GM19238 (cell line): ENCODE data around the gene CFAP221.

ENCODE experiments used
- DNase-seq: peaks from one replicate; pipeline ENCODE4 v3.0.0; 2011; ENCODE audit warnings: low spot score; ENCODE audit not compliant: insufficient read length

The CFAP221 gene

DNA sequence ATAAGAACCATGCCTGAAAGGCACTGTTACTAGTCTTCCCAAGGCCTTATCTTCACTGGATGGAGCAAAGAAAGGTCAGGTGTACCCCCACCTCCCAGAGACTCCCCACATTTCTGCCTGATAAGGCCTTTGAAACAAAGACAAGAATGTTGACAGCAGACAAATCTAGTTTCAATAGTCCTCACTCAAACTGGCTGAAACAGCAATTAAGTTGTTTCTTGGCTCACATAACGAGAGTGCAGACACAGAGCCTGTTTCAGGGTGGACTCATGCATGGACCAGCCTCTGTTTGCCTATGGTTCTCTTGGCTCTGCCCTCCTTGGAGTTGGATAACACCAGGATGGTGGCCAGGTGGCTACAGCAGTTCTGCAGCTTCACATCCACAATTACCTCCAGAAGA lies 7.5 kb upstream of the CFAP221 start:
- no peak for DNase-seq

DNA sequence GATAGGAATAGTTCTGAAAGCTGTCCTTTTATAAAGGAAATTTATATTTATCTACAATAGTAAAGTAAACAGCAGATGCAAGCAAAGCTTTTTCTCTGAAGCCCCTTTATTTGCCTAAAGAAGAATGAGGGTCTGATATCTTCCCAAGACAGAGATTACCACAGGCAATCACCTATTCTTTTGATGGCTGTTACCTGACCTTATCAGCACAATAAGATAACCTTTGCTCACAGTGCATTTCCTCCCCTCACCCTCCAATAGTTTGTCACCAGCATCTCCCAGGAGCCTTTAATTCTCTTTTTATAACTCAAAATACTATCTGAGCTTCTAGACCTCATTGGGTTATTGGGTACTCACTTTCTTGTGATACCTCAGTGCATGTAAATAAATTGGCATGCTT lies 6.5 kb upstream of the CFAP221 start:
- no peak for DNase-seq

DNA sequence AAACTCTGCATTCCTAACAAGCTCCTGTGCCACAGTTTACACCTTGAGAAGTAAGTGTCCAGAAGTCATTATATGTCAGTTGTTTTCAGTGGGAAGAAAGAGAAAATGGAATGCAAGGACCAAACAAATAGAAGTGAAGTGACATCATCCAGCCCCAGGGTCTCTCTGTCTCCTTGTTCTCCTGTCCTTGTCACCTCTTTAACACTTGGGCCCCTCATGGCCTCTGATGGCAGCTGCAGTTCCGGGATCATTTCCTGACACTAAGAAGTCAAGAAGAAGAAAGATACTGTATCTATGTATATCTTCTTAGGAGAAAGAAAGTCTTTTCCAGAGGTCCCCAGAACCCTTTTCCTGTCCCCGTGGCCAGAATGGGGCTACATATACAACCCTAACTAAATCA lies 2.8 kb upstream of the CFAP221 start:
- no peak for DNase-seq

DNA sequence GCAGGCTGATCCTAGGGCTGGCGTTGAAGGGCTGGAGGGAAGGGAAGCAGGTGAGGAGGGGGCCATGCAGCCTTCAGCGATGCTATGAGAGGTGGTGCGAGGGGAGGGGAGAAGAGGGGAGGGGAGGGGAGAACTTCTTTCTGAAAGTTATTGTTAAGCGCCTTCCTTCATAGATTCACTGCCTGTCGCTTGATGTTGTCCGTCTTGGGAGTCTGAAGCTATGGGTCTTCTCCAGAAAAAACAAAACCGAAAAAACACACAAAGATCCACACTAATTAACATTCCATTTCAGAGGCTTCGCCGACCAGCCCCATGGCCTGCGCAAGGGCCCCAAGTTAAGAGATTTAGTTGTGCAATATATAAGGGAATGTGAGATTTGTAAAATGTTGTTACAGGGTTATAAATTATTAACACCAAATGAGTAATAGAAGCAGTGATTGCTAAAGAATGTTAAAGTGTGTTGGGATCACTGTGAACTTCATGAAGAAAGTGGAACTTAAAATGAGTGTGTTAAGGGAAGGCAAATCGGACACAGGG lies 758 bp downstream of the CFAP221 start:
- no peak for DNase-seq

DNA sequence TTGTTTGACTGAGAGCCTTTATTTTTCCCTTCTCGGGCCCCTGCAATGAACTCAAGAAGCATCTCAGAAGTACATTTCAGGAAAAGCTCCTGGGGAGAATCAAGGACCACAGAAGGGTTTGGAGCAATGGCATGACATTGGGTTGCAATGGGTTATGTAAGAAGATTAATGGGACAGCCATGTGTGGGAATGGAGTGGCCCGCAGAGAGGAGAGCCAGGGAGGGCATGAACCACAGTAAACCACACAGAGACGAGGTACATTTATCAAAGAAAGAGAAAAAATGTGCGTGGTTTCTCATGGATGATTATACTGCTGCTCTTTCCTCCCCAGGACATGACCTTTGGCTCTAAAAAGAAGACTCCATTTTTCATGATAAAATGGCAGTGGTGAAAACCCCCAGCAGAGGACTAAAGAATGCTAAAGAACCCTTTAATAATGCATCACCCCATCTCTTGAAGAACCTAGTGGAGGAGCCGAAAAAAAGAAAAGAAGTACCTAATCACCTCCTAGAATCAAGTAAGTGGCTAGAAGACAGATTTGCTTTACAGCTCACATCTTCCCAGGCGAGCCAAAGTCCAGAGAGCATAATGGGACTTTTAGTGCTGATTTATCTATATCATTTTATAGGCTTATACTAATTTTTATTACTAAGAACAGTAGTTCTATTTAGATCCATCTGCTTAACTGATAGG lies 1.7 kb downstream of the CFAP221 start:
- DNase-seq = no peak

DNA sequence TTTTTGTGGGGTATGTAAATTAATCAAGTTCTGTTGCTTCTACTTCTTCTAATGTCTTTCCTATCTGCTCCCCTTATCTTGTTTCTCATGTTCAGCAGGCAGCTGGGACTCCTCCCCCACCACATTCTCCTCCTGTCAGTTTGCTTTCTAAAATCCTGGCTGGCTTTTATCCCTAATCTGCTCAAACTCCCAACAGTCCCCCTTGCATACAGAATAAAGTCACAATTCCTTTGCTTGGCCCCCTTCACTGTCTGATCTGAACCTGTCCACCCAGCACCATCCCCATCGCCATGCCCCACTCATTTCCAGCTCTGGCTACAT lies 2.2 kb downstream of the CFAP221 start:
- DNase-seq = no peak

DNA sequence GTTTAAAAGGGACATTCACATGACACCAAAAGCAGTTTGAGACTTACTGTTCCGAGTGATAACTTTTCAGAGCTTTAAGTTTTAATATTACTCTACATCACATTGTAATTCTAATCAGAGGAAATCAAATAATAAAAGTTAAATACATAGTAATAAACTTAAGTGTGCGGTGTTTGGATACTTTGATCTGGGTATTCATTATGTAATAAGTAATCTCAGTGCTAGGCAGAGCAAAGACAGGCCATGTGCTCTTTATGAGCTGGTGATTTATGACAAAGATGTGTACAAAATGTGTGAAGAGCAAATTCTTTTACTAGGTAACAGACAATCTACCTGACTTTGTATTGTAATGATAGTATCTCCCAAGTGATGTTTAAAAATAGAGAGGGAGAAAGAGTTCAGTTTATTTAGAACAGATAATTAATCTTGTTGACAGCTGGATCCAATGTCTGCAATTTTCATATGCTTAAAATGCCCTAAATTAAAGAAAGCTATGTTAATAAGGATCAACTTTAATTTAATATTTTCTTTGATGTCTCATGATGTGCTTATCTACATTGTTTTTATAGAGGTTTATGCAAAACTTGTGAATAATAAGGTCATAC lies 4.4 kb downstream of the CFAP221 start:
- DNase-seq = no peak

DNA sequence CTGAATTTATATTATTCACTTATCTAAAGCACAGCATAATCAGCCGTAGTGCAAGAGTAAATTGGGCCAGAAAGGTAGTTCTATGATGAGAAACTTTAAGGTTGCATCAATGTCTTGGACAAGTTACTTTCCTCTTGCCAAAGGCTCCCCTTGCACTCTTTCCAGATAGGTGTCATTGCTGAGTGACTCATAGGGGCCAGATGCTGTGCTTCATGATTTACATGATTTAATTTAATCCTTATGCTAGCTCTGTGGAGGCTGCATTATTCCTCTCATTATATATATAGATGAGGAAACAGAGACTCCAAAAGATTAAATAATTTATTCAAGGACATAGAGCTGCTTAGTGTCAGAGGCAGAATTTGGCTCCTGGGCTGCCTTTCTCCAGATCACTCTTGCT lies 5.0 kb downstream of the CFAP221 start:
- no peak for DNase-seq

DNA sequence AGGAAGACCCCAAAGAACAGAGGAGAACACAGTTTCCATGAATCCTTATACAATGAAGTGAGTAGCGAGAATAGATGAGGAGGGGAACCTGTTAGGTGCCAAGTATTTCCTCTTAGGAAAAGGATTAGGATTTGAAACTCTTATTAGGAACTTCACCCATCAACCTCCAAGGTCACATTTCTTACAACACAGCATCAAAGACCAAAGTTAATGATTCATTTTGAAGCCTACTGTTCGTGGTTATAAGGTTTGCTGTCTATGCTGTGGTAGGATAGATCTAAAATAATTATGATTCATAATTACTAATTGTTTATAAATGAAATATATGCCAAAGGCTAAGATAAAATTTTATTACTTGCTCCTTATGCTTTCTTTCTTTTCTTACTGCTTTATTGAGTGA lies 6.1 kb downstream of the CFAP221 start:
- DNase-seq = no peak

DNA sequence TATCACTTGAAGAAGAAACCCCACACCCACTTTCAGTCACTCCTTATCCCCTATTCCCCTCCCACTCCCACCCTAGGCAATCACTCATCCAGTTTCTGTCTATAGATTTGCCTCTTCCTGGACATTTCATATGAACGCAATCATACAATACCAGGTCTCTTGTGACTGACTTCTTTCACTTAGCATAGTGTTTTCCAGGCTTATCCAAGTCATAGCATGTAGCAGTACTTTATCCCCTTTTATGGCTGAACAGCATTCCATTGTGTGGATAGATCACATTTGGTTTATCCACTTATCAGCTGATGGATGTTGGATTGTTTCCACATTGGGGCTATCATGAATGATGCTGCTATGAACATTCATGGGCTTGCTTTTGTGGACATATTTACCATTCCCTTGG lies 6.6 kb downstream of the CFAP221 start:
- no peak for DNase-seq

DNA sequence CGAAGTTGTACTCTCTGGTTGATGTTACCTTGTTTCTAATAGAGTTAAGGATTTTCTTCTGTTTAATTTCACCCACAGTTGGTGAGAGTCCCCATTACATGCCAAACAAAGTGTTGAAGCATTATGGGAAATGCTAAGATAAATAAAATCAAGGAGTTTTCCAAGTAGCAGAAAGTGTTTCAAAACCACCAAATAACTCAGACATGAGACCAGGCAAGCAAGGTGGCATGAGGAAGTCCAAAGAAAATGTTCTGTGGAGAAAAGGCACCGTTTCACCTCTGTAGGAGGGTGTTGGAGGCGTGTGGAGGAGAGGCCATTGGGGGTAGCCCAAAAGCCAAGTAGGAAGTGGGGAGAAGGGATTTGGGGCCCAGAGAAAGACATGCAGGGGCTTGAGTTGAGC lies 8.7 kb downstream of the CFAP221 start:
- DNase-seq = no peak

DNA sequence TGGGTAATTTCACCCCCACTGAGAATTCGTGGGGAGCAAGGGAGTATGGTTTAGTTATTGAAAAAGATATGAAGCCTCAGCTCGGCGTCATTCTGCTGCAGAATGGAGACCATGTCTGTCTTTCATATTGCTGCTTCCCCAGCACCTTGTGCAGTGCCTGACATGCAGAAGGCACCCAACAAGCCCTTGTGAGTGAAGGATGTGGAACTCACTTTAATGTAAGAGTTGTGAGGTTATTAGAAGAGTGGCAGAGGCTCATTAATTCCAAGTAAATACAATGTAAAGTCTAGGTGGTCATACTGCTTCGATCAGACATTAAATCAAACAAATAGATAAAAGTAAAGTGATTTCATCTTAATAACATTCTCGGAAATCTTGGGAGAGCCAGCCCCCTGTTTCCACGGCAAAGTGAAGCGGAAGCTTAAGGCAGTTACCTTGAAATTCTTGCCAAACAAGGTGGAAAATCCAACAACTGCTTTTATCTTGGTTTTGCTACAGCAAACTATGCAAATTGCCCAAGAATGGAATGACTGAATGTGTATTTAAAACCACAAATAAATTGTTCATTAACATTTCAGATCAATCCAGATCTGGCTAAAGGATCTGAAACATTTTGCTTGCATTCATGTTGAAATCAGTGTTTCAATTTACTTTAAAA lies 9.6 kb downstream of the CFAP221 start:
- no peak for DNase-seq

DNA sequence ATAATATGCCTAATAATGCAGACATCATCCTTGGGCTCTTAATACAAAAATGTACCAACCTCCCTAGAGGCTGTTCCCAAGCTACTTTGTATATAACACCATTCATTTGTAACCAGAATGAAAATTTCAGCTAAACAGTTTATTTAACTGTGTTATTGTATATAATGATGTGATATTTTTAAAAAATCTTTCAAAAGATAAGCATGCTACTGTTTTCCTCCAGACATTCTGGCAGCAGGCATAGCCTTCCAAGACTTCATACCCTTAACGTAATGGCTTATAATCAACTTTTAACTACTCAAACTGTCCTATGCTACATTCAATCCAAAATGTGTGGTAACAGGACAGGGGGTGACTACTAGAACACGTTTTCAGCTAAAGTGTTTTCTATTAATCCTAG lies 21.2 kb downstream of the CFAP221 start:
- DNase-seq = no peak

DNA sequence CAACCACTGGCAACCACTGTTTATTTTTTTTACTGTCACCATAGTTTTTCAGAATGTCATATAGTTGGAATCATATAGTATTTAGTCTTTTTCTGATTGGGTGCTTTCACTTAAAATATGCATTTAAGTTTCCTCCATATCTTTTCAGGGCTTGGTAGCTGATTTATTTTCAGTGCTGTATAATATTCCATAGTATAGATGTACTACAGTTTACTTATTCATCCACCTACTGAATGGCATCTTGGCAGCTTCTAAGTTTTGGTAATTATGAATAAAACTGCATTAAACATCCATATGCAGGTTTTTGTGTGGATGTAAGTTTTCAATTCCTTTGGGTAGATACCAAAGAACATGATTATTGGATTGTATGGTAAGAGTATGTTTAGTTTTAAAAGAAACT lies 23.0 kb downstream of the CFAP221 start:
- DNase-seq = no peak

DNA sequence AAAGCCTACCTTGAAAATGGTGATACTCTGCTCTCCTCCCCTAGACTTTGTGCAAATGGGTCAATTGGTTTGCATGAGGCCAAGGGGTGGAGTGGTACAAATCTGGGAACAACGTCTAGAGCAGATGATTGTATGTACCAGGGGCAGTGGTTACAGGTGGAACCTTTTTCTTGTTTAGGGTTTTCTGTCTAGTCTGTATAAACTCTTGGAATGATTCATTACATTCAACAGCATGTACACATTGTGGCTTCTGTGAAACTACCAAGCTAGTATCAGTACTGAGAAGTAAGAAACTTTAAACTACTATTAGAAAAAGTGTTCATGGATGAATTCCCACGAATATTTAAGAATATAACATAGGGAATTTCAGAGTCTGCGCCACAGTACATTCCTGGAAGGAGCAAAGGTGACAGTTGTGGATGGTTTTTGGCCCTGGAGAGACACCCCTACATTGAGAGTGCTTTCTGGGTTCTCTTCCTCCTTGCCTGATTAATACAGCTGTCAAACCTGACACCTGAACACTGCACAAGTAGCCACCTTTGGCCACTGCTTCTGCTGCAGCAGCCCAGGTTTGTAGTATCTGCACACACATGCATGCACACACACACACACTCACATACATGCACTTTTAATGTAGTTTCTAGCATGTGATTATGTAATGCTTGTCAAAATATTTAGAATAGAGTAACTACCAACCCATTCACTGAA lies 30.0 kb downstream of the CFAP221 start:
- DNase-seq = peak; percentile 13

DNA sequence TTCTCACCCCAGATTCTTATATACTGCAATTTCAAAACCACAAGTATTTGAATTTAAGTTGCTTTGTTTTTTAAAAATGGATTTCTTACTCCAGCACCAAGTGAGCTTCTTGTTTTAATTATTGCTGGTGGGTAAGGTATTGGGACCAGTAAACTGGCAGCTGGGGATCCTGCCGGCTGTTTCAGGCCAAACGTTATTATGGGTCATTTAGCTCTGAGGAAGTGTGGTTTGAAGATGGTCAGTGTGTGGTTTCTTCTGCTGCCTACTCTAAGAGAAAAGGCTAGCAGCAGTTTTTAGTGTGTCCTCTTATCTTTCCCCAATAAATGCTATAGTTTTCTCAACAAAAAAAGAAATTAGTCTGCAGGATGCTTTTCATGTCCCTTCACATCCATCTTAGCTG lies 30.6 kb downstream of the CFAP221 start:
- DNase-seq = no peak

DNA sequence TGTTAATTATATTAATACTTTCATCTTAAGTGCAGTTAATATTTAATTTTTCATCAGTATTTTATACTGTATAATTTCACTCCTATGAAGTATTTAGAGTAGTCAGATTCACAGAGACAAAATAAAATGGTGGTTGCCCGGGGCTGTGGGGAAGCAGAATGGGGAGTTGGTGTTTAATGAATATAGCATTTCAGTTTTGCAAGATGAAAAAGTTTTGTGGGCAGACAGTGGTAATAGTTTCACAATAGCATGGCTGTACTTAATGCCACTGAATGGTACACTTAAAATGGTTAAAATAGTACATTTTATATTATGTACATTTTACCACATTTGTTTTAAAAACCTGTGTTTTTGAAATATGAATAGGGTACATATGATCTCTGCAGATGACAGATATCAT lies 31.2 kb downstream of the CFAP221 start:
- no peak for DNase-seq

DNA sequence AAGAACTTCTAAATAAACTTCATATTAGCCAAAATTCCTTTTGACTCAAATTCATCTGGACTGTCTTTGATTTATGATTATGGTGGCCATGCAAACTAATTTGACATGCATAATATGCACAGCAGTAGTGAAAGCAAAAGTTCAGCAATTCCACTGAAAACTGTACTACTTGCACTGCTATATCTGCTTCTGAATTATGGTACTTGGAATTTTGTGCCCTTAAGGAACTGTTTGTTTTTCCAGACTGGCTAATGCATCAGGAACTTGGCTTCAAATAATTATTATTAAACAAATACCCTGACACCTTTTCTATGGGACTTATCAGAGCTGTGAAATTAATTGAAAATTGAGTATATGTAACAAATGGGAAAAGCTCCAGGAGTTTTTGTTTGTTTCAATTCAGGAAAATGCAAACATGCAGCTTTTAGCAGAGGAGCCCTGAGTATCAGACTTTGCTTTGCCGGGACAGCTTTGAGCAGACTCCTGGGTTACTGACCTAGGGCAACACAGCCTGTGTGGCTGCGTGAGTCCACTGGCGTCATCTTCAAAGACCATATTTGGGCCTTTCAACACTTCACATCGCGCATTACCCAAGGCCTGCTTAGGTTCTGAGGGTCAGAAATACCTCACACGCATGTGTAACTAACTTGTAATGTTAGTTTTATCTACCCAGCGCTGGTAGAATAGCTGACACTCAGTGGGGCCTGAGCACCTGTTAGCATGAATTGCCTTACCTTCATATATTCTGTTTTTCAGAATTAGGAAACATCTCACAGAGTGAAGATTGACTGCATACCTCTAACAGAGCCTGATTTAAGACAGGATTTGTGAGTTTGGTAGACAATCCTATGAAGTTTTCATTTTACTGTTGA lies 35.4 kb downstream of the CFAP221 start:
- DNase-seq = no peak

DNA sequence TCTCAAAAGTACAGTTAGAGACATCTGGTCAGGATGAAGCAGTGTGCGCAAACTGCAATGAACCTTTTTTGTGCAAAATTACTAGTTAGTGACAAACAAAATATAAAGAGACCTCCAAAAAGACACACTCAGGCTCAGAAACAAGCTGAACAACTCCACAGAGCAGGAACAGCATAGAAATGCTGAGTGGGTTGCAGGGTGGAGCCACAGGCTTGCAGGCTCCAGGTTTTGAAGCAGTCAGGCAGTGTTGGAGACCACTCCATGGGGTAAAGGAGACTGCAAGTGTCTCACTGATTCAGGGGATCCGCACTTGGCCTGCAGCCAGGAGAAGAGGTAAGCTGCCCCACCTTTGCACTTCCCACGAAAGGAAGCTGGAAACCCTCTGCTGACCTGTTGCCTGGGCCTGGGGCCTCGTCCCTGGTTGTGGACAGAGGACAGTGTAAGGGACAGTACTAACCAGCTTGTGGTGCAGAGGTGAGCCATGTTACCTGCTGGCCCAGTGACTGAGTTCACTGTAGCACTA lies 36.4 kb downstream of the CFAP221 start:
- no peak for DNase-seq

DNA sequence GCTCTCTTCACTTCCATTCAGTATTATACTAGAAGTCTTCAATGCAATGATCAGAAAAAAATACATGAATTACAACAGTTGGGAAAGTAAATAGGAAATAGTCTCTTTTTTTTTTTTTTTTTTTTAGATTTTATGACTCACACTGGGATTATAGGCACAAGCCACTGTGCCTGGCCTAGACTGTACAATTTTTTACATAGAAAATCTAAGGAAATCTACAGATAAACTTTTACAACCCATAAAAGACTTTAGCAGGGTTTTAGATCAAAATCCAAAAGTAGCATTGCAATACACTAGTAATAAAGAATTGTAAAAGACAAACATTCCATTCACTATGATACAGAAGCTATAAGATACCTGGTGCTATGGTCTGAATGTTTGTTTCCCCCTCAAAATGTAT lies 39.0 kb downstream of the CFAP221 start:
- DNase-seq = no peak

DNA sequence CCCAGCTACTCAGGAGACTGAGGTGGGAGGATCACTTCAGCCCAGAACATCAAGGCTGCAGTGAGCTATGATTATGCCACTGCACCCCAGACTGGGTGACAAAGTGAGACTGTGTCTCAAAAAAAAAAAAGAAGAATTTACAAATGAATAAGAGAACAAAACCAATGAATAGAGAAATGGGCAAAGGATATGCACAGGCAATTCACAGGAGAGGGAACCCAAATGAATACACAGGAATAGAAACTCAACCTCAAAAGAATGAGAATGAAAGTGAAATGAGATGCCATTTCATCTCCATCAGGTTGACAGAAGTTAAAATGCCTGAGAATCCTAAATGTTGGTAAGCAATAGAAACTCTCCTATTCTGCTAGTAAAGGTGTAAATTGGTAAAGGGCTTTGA lies 40.2 kb downstream of the CFAP221 start:
- no peak for DNase-seq
